Keratinocyte (primary cell): ENCODE data around the gene NSF.

Source experiments
- EZH2 ChIP-seq: IDR thresholded peaks from one replicate; pipeline ENCODE4 v1.6.1; 2012; ENCODE audit warnings: inconsistent platforms, mild to moderate bottlenecking, low read length, moderate library complexity
- TF ChIP-seq, protein P1 (sequence below), 3 experiments: IDR thresholded peaks in 1 of 3; conservative IDR thresholded peaks in 1 of 3; optimal IDR thresholded peaks in 1 of 3; 2 replicates in 2 of 3; 3 replicates in 1 of 3; pipeline versions ENCODE3 to v1.5.1; 2011; ENCODE audit warnings: low read length in 3 of 3, mild to moderate bottlenecking in 3 of 3, moderate library complexity in 2 of 3, control low read depth in 1 of 3, inconsistent platforms in 1 of 3; ENCODE audit not compliant: insufficient read depth in 2 of 3; ENCODE audit errors: extremely low read depth in 1 of 3

DNA sequence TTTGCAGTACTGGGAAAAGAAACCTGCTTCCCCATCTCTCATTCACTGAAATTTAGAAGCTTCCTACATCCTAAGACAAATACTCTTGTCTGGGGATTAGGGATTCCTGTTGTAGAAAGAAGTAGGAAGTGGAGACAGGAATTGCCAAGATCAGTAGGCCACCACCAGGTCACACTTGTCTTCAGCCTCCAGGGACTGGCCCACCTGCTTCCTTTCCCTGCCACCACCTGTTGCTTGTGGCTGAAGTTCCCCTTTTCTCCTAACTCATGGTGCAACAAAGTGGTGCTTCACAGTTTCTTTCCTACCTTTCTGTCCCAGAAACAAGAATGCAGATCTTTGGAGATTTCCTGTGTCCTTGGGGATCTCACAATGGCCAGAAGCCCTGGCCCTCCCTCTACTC lies 145.6 kb downstream of the NSF start:
- TF ChIP-seq, protein P1, sequence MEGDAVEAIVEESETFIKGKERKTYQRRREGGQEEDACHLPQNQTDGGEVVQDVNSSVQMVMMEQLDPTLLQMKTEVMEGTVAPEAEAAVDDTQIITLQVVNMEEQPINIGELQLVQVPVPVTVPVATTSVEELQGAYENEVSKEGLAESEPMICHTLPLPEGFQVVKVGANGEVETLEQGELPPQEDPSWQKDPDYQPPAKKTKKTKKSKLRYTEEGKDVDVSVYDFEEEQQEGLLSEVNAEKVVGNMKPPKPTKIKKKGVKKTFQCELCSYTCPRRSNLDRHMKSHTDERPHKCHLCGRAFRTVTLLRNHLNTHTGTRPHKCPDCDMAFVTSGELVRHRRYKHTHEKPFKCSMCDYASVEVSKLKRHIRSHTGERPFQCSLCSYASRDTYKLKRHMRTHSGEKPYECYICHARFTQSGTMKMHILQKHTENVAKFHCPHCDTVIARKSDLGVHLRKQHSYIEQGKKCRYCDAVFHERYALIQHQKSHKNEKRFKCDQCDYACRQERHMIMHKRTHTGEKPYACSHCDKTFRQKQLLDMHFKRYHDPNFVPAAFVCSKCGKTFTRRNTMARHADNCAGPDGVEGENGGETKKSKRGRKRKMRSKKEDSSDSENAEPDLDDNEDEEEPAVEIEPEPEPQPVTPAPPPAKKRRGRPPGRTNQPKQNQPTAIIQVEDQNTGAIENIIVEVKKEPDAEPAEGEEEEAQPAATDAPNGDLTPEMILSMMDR (optimal IDR thresholded peaks at IDR 0.05 in 1 of 3, IDR thresholded peaks at IDR 0.05 in 1 of 3, conservative IDR thresholded peaks at IDR 0.05 in 1 of 3; ENCODE audit: extremely low read depth in 1 of 3, insufficient read depth in 2 of 3, low read length in 3 of 3), result no peak
- TF ChIP-seq EZH2, result no peak
